Measurements from ENCODE around the gene USO1. TPM values are rescaled to one million over a fixed set of nuclear protein-coding genes. Genes with fewer than 3 reads are reported as not detected.

Gene USO1
- total and polyA plus RNA-seq, 2 of the 8 experiments (the other 6 are each of a cell fraction or from before 2014, with no cell fraction given) = 57.3 to 198 TPM

GRCh38 chr4:75844151-75844662, 119.8 kb downstream of the USO1 start:
- peaks cover 0 to 8% (median 4%) of the 10 kb centered on the region in 4 experiments; a peak in 3 of 7 replicates for H3K4me1 ChIP-seq (replicated peaks in 1 of 4; ENCODE audit: control insufficient read depth in 3 of 4, insufficient read depth in 4 of 4, low read length in 3 of 4)
- no peak overlapping the region for H3K23ac ChIP-seq (ENCODE audit: insufficient read length)
- H4K5ac ChIP-seq (ENCODE audit: insufficient read length, low read depth, low read length) = no peak overlapping the region
- H3K36me3 ChIP-seq (ENCODE audit: control insufficient read depth in 2 of 4, insufficient read depth in 4 of 4, low read length in 3 of 4) = no peaks in the 10 kb centered on the region
- no peak for FAIRE-seq
- no peak overlapping the region for H2BK12ac ChIP-seq (ENCODE audit: low read depth, low read length)
- no peak overlapping the region for H3K56ac ChIP-seq (replicated peaks; ENCODE audit: insufficient read length, low read depth, low read length)
- no peak overlapping the region for H3K27ac ChIP-seq (ENCODE audit: low read depth, low read length)
- H3K14ac ChIP-seq (ENCODE audit: insufficient read length) = no peak overlapping the region
- WGBS, 2 experiments (ENCODE audit: extremely low coverage in 1 of 2, insufficient coverage in 1 of 2, insufficient read length in 1 of 2, insufficient replicate concordance in 2 of 2, low coverage in 1 of 2, low lambda C conversion rate in 2 of 2, missing lambda C conversion rate in 1 of 2) = 87% methylated on average over 3 of the region's 3 CpGs; no CpG with 5 or more reads in 1 of the 2 experiments
- no peaks in the 10 kb centered on the region for H3K79me2 ChIP-seq (ENCODE audit: control insufficient read depth in 1 of 2, insufficient read depth in 2 of 2, low read length in 2 of 2)
- H4K8ac ChIP-seq (ENCODE audit: extremely low read depth, insufficient read depth, low read length) = no peak overlapping the region
- H2AFZ ChIP-seq (ENCODE audit: low read length) = 0 out of 2 replicates have a peak overlapping the region, but pooled peaks have one; percentile 33
- no peaks in the 10 kb centered on the region for H3K79me1 ChIP-seq (ENCODE audit: low read depth, low read length)
- no peak overlapping the region for H2AK5ac ChIP-seq (ENCODE audit: low read depth, low read length)
- no peak overlapping the region for H4K91ac ChIP-seq (replicated peaks; ENCODE audit: insufficient read length, low read length)
- H3K23me2 ChIP-seq (ENCODE audit: low read depth, low read length) = no peaks in the 10 kb centered on the region
- no peak overlapping the region for H3K4me2 ChIP-seq (ENCODE audit: insufficient read depth in 1 of 2, low read depth in 2 of 2, low read length in 2 of 2)
- no peak overlapping the region for H3K18ac ChIP-seq (ENCODE audit: extremely low read depth, low read length)
- no peak overlapping the region for H3K4ac ChIP-seq (replicated peaks; ENCODE audit: insufficient read length, low read depth, low read length)
- no peak overlapping the region for H3K9ac ChIP-seq (replicated peaks in 1 of 4; ENCODE audit: extremely low read depth in 1 of 4, low read depth in 3 of 4, low read length in 3 of 4)
- no peak overlapping the region for H2BK5ac ChIP-seq (ENCODE audit: low read depth, low read length)
- ChIA-PET CTCF (ENCODE audit: partially characterized antibody) (interaction anchor here (1.1 kb wide), 1 partner anchor 9 kb away, joined by 3 read pairs; no protein-coding TSS in a partner anchor), POLR2A (ENCODE audit: partially characterized antibody) (interaction anchor here (0.7 kb wide), 1 partner anchor 133 kb away, joined by 3 read pairs; no protein-coding TSS in a partner anchor)
- no peak overlapping the region for H3K4me3 ChIP-seq (ENCODE audit: extremely low read depth in 1 of 4, insufficient read depth in 2 of 4, low read depth in 3 of 4, low read length in 4 of 4)
- no peak for DNase-seq (ENCODE audit: low read depth in 1 of 2, low spot score in 2 of 2)
- no peaks in the 10 kb centered on the region for H4K20me1 ChIP-seq (replicated peaks in 1 of 2; ENCODE audit: control insufficient read depth in 1 of 2, insufficient read depth in 2 of 2, low read length in 2 of 2)
- peaks cover 0 to 2% (median 0%) of the 10 kb centered on the region in 4 experiments; a peak in 1 of 7 replicates for H3K27me3 ChIP-seq (replicated peaks in 1 of 4; ENCODE audit: control insufficient read depth in 3 of 4, extremely low read depth in 1 of 4, insufficient read depth in 3 of 4, low read length in 3 of 4)
- H2BK20ac ChIP-seq (ENCODE audit: low read length) = no peak overlapping the region
- H2BK120ac ChIP-seq (replicated peaks; ENCODE audit: low read depth, low read length) = no peak overlapping the region
- H2BK15ac ChIP-seq (ENCODE audit: low read length) = no peak overlapping the region
- TF ChIP-seq RXRA (IDR thresholded peaks at IDR 0.05; ENCODE audit: insufficient read depth, low read depth, low read length) = no peak
- TF ChIP-seq, protein P1, sequence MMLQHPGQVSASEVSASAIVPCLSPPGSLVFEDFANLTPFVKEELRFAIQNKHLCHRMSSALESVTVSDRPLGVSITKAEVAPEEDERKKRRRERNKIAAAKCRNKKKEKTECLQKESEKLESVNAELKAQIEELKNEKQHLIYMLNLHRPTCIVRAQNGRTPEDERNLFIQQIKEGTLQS (IDR thresholded peaks at IDR 0.05; ENCODE audit: insufficient read depth, low read depth, low read length) = no peak
- TF ChIP-seq SP4 (IDR thresholded peaks at IDR 0.05; ENCODE audit: low read length) = no peak
- TF ChIP-seq GTF2F1 (IDR thresholded peaks at IDR 0.05; ENCODE audit: borderline replicate concordance, low read depth, low read length) = no peak
- no peak for TF ChIP-seq PHF8 (conservative IDR thresholded peaks at IDR 0.05; ENCODE audit: low read depth, low read length)
- H3K9me3 ChIP-seq (ENCODE audit: insufficient read depth in 2 of 2, low read depth in 1 of 2, low read length in 1 of 2) = no peaks in the 10 kb centered on the region
